Suprapubic skin (tissue), 3 donors: ENCODE data around the gene SCD5.

Experiments
- CTCF ChIP-seq, 2 donors: fragments of 200-600 bp in 1 of 2; fragments of 450-650 bp in 1 of 2; sonication (generic) in 1 of 2; IDR thresholded peaks; one replicate each; pipeline ENCODE4 v1.5.1; 2016 to 2019; ENCODE audit warnings: antibody characterized with exemption in 2 of 2, mild to moderate bottlenecking in 1 of 2, moderate library complexity in 1 of 2
- POLR2A ChIP-seq, 2 donors: fragments of 450-650 bp; IDR thresholded peaks; one replicate each; pipeline ENCODE4 v1.6.1; 2017; ENCODE audit warnings: antibody characterized with exemption in 2 of 2, mild to moderate bottlenecking in 2 of 2, moderate library complexity in 2 of 2

GRCh38 chr4:82592639-82593038 lies 206.0 kb downstream of the SCD5 start:
- no peak for TF ChIP-seq CTCF (IDR thresholded peaks at IDR 0.05)
- TF ChIP-seq POLR2A (IDR thresholded peaks at IDR 0.05), result no peak
